SKM-1 treated with dmso at 0.1 percent for 144 hours (cell line): Measurements from ENCODE around the gene NEDD4L.

Experiments used
- DNase-seq: peaks from one replicate; lab custom pipeline; 2025; ENCODE audit not compliant: unreplicated experiment; lab: John Stamatoyannopoulos, UW

Gene NEDD4L

DNA sequence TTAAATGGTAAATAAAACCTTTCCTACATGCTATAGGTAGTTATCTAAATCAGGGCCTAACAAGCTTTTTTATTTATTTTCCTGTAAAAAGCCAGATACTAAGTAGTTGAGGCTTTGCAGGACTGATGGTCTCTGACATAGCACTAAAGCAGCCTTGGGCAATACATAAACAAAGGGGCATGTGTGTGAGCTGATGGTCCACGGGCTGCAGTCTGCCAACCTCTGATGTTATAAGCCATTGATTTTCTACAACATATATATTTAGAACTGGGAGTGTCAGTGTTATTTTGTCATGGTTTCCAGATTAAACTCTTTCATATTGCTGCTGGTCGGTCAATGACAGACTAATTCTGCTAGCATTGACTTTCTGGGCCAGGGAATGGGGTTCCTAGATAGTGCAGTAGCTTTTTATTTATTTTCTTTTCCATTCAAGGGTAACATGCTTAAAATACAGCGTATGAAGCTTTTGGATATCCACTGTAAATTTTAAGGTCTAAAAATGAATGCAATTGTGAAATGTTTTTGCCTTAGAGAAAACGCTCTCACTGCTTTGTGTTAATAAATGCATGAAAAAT lies 134.0 kb downstream of the NEDD4L start:
- no peak for DNase-seq

DNA sequence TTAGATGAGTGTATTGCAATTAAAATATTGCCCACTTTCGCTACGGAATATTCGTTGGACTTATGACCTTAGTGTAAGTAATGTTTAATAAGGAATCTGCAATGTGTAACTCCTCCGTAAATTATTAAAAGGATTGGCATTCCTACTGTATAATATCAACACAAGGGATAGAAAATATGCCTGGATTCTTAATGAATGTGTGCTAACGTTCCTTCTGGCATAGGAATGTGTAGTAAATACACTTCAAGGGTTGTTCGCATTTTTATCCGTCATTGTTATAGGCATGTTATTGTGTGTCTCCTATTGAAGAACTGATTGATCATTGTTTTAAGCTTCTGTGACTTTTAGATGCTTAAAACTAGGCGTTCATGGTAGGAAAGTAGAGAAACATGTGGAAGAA lies 134.5 kb downstream of the NEDD4L start:
- DNase-seq = no peak

DNA sequence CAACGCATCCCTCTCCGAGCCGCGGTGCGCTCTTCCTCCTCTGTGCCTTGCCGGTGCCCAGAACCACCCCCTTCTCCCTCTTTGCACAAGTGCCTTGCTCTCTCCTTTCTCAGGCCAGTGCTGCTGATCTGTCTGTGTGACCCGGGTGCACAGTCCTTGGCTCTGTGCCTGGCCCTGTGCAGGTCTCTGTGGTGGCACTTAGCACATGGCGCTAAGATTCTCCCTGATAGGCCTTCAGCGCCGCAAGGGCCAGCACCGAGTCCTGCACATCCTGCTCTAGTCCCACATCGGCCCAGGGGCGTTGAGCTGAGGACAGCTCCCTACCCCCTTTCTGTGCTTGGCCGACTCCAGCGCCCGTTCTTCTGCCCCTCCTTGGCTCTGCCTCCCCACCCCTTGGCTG lies 136.1 kb downstream of the NEDD4L start:
- DNase-seq = no peak

DNA sequence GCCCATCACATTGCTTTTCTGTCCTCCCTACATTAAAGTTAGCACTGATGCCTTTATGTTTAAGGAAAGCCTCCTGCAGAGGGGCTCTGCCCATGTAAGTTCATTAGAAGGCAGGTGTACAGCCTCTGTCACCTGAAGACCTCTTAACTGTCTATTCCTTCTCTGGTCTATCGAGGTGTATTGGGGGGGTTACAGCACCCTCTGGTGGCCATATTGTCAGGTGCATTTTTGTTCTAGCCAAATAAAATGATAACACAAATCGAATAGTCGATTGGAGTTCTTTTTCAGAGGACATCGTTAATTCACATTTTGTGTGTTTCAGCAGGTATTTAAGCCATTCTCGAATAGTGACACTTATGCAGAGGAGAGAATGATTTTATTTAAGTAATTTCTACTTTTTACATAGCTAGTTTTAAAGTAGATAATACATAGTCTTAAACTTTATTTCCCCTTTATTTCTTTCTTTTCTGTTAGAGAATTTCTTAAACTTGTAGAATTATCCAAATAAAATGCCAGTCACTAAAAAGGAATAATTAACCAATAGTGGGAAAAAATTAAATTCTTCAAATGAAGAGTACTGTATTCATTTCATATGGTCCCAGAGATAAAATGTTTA lies 136.8 kb downstream of the NEDD4L start:
- no peak for DNase-seq

DNA sequence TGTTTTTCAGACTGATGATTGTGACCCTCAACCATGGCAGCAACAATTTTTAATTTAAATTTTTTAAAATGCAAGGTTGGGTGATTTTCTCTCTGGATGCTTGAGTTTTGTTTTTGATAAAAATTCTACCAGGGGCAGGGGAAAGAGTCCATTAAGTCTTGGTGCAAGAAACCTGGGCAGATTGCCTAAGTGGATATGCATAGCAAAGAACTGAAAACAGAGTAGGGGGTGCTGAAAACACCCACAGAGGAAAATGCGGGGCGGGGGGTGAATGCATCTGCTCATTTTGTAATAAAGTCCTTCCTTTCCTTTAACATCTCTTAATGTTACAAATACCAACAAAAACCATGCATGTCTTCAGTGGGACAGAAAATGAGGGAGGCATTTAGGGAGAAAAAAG lies 138.0 kb downstream of the NEDD4L start:
- no peak for DNase-seq

DNA sequence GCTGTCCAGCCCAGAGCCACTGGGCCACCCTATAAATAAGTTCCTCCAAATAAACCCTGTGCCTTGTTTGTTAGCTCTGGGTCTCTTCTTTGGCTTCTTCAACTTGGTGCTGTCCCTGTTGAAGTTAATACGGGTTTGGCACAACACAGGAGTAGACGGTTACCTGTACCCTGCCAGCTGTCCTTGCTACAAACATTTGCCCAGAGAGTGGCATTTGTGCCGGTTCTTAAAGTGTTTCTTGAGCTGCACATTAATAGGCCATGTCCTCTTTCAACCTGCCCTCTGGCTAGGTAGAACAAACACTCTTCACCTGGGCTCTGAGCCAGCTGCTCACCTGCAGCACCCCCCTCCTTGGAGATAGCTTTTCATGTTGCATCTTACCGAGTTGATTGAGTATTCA lies 139.2 kb downstream of the NEDD4L start:
- DNase-seq = no peak

DNA sequence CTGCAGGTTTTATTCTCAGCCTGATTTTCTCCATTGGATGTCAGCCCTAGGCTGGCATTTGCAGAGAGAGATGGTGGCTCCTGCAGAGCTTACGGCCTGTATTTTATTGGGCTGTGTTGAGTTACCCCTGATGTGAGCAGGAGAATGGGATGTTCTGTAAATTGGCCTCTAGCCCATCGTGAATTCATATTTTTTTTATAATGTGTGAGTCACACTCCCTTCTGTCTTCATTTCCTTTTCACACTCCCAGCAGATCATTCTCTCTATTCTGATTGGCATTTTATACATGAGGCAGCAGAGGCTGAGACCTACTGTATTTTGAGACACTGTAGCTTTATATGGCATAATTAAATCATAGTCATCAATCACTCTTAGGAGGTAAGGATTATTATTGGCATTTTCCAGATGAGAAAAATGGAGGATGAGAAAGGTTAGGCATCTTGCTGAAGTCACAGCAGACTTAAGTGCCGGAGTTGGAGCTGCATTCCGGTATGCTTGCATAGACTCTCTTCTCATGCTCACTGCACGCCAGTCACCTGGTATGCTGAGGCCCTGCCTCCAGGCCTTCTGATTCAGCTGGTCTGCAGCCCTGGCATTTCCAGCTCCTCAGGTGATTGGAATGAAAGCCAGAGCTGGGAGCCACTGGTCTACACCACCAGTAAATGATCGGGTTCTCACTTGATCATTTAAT lies 142.4 kb downstream of the NEDD4L start:
- no peak for DNase-seq

DNA sequence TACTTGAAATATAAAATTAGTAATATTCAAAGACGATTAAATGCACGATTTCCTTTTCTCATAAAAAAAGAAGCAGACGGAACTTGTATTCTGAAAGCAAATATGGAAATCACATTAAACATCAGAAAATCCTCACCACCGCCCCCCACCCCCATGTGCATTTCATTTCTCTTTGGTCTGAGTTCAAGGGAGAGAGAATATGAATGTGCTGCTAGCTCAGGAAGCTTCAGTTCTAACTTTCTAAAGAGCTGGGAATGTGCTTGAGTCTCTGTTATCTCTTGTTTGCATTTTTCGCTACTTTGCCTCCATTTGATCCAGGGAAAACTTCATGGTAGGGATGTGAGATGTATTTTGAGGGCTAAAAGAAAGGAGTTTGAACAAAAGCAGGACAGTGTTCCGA lies 143.6 kb downstream of the NEDD4L start:
- DNase-seq = no peak

DNA sequence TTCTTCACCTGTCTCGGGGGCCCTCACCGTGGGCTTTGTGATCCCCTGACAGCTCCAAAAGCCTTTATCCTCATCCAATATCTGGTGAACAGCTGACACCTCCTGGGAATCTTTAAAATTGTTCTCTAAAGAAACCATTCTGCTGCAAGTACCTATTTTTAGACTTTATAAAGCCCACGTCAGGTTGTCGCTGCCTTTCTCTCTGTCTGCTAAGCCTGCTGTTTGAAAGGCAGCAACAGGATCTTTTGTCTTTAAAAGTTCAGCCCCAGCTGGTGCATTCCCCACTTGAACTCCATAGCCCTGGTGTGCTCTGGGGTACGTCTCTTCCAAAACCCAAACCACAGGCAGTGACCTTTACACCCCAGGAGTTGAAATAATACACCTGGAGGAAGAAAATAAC lies 145.0 kb downstream of the NEDD4L start:
- DNase-seq = no peak

DNA sequence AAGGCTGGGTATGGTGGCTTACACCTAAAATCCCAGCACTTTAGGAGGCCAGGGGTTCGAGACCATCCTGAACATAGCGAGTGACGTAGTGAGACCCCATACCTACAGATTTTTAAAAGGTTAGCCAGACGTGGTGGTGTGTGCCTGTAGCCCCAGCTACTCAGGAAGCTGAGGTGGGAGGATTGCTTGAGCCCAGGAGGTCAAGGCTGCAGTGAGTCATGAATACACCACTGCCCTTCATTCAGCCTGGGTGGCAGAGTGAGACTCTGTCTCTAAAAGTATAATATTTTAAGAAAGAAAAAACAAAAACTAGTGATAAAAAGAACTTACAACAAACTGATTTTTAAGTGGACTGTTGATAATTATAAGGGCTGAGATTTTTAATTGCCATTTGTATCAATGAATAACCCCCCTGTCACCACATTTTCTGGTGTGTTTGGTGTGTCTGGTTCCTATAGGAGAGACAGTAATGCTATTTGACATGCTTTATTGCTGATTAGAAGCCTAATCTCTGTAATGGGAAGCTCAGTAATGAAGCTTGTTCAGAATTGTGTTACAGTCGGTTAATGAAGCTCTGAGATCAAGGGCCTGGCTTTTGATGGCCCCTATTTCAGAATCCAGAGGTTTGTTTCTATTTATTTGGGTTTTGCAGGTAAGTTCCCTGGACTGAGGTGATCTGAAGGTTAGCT lies 147.0 kb downstream of the NEDD4L start:
- DNase-seq = no peak

DNA sequence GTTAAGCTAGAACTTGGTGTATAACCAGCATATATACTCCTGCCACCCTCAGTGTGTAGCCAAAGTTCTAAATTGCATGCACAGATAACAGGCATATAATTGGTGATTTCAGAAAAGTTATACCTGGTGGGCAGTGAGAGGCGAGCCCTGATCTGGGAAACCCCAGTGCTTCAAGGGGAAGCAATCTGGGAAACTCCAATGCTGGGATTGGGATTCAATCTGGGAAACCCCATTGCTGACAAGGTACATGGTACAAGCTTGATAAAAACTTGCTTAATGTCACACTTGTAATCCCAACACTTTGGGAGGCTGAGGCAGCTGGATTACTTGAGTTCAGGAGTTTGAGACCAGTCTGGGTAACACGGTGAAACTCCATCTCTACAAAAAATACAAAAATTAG lies 147.6 kb downstream of the NEDD4L start:
- no peak for DNase-seq

DNA sequence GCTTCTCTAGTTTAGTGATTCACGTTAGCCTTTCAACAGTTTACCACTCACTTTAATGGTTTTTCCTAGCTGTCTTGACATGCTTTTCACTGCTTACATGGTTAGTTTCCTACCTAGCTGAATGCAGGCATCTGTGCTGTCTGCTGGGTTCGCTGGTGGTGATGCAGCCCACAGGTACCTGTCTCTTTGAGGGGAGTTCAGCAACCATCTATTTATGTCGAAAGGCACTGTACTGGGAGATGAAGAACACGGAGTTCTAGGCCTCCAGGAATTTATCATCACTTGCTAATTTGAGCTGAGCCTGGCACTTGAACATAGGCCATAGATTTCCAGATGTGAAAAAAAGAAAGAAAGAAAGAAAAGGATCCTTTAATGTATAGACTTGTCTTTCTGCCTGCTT lies 148.5 kb downstream of the NEDD4L start:
- no peak for DNase-seq

DNA sequence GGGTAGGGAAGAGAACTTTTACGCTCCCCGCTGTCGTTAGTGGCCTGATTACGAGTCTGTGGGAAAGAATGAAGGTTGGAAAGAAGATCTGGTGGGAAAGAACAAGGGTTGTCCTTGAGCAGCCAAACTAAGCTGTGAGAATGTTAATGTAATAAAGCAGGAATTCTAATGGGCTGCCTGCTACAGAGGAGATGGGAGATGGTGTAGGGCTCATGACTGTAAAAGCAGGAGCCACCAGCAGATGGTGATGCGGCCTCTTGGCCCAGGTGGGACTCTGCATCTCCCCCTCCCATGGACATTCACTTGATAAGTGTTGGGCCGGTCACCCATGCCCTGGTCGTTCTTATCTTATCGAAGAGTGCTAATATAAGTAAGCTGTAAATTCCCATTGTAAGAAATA lies 150.0 kb downstream of the NEDD4L start:
- no peak for DNase-seq

DNA sequence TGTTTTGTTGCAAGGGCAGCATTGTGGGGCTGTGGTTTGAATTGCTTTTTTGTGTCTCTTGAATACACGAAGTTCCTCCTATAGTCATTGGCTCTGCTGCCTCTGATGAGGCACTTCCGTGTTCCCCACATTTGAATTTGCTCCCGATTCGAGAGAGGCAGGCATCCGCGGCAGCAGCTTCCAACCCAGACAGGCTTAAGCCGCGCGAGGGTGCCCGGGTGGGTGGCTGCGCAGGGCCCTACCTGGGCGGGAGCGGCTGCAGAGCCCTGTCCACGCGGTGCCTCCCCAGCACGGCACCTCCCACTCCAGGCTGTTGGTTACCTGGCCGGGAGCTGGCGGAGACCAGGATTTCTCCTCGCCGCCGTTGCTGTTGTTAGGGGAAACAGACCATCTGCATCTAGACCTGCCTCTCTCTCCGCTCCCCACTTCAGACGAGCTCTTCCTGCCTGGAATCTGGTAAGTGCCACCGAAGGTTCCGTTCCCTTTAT lies 151.3 kb downstream of the NEDD4L start:
- DNase-seq = no peak

DNA sequence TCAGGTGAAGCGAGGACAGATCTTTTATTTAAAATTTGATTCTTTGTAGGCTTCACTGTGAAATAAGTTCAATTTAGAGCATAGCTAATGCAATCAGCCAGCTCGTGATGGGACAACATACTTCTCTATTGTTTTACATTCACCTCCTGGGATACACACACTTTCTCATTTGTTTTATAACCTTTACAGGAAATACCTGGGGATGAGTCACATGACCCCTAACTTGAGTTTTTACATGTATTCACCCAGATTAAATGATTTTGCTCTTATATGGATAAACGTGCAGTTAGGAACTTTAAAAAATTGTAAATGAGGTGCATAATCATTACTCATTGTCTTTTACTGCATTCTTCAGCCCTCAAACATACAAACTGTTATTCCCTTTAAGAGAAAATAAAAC lies 152.1 kb downstream of the NEDD4L start:
- DNase-seq = no peak

DNA sequence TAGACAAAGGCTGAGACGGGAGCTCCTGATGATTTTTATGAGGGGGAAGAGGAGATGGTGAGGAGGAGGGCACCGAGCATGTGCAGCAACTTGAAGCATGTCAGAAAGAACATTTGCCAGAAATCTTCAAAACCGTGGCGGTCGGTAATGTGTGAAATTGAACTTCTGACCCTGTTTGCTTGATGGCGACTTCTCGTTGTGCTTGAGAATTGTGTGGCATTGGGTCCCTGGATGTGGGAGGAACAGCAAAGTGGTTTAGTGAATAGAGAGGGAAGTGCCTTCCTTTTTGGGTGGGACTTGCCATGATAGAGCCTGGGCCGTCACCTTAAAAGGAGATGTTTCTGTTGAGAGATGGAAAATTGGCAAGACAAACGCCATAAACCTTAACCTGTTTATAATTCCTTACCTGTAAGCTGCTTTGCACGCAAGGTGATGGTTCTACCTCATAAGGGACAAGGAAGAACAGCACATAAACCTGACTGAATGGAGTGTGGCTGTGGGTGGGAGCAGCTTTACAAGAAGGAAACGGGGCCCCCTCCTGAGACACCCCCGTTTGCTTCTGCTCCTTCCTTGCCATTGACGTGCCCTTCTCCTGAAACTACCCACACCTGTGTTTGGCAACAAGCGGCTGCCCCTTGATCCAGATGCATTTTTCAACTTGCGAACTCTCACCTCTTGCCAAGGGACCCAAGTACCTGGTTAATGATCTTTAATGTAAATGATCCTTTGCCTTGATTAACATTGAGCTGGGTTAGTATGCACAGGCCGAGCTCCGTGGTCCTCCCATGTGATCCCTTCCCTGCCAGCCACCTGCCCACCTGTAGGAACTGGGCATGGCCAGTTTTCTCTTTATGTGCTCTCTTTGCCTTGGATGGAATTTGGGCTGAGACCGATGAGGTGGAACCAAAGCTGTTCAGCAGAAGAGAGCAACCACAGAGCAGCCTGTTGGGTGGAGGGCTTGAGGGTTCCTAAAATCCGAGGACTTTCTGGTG lies 153.2 kb downstream of the NEDD4L start:
- DNase-seq = no peak

DNA sequence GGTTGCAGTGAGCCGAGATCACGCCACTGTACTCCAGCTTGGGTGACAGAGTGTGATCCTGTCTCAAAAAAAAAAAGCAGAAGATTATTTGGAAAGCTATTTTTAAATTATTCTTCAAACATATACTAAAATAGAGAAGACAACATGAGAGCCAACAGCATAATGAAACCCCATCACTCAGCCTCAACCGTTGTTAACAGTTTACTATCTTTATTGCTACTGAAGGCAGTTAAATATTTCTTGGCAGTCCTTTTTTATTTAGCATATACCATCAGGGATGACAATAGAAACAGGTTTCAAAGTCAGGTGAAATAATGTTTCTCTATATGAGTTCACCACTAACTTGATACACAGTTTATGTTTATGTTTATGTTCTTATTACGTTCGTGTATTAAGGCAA lies 157.2 kb downstream of the NEDD4L start:
- DNase-seq = no peak

DNA sequence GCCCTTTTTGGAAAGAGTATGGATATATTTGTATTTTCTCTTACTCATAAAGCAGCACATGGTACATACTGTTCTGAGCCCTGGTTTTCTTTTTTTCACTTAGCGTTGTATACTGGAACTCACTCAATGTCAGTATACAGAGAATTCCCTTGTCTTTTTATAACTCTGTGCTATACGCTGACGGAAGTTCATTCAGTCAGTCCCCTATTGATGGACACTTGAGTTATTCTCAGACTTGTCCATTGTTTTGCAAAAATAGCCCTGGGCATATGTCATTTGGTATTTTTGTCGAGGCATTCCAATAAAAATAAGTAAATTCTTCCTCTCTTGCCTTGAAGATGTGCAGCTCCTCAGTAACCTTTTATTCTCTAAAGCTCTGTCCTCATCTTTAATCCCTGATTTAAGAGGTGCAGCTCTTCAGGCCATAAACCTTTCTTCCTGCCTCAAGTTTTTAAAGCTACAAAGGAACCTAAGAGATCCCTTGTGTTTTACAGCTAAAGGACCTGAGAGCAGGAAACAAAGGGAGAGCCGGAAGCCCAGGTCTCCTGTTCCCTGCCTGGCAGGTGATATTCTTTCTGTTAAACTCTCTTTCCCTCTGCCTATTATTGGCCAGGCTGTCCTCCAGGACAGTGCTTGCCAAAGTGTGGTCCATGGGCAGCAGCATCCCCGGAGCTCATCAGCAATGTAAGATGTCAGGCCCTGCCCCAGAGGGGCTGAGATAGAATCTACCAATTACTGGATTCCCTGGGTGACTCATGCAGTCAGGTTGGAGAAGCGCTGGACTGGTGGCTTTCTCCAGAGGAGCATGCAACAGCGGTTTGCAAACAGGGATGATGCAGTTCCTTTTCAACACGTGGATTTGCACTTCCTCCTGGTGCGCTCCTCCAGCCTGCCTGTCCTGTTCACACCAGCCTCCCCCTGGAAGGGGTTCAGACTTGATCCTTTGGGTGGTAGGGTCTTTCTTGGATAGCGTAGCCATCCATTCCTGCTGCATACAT lies 158.0 kb downstream of the NEDD4L start:
- DNase-seq = no peak

DNA sequence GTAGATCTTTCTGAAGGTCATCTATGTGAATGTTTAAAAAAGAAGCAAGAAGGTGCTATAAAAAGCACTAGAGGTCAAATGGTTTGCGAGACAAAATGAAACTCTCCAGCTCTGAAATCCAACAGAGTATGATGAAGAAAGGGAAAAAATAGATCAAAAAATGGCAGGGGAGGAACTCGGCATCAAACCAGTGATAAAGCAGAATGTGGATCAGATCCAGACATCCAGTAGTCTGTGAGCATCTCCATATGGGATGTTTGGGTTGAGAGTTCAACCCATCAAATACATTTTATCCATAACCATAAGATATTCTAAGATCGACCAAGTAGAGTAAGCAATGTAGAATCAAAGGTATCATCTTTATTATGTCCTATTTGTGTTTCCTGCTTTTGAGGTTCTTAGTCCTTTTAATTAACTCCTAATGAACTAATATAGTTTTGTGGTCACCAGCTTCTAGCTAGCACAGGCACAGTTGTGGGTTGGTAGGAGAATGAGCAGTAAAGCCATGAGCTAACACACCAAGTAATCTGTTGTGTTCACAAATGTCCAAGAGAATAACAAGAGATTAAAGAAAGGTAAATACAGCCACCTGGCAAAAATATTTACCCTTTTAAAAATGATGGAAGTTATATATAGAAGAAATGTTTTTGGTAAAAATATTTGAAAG lies 160.9 kb downstream of the NEDD4L start:
- no peak for DNase-seq
